Mesothelial cell of epicardium (in vitro differentiated cells): ENCODE data around the gene PCSK6. TPM values are rescaled to one million over a fixed set of nuclear protein-coding genes. Genes with fewer than 3 reads are reported as not detected.

Experiments
- DNase-seq, 2 experiments: peaks; one replicate each; pipeline ENCODE4 v3.0.0; 2021; ENCODE audit warnings: low spot score in 2 of 2; ENCODE audit not compliant: unreplicated experiment in 2 of 2
- H3K27ac Mint-ChIP-seq: 2 replicates; pipeline ENCODE4 v1.8.0; 2021; ENCODE audit warnings: mixed read lengths
- H3K27me3 Mint-ChIP-seq: 2 replicates; pipeline ENCODE4 v1.8.0; 2021; ENCODE audit warnings: low read depth, mixed read lengths
- H3K36me3 Mint-ChIP-seq: 2 replicates; pipeline ENCODE4 v1.8.0; 2021; ENCODE audit warnings: mixed read lengths
- H3K4me1 Mint-ChIP-seq: 2 replicates; pipeline ENCODE4 v1.8.0; 2021; ENCODE audit warnings: mixed read lengths
- H3K4me3 Mint-ChIP-seq: 2 replicates; pipeline ENCODE4 v1.8.0; 2021; ENCODE audit warnings: mild to moderate bottlenecking, moderate library complexity, mixed read lengths
- H3K9me3 Mint-ChIP-seq: 2 replicates; pipeline ENCODE4 v1.8.0; 2021; ENCODE audit warnings: mixed read lengths
- total RNA-seq: library from RNA; stranded (reverse); gene quantifications from 3 replicates; pipeline ENCODE4 v1.2.1, GENCODE V29; 2021
- TF ChIP-seq, protein P1 (sequence below): fragments of 200-600 bp; sonication (generic); IDR thresholded peaks from one replicate; pipeline ENCODE4 v1.5.0; 2021; ENCODE audit warnings: antibody characterized with exemption; ENCODE audit not compliant: unreplicated experiment

The PCSK6 gene
- total RNA-seq, 1 donor from 2014 or later, result 4.5 TPM

GRCh38 chr15:101497017-101497416 lies 7.5 kb upstream of the PCSK6 start:
- peaks cover 20% of the 10 kb centered on the region for H3K4me1 Mint-ChIP-seq
- DNase-seq, result no peak
- no peaks in the 10 kb centered on the region for H3K9me3 Mint-ChIP-seq
- no peak overlapping the region for H3K27ac Mint-ChIP-seq
- H3K4me3 Mint-ChIP-seq, result no peak overlapping the region
- peaks cover 71% of the 10 kb centered on the region for H3K27me3 Mint-ChIP-seq
- H3K36me3 Mint-ChIP-seq, result no peaks in the 10 kb centered on the region
- TF ChIP-seq, protein P1, sequence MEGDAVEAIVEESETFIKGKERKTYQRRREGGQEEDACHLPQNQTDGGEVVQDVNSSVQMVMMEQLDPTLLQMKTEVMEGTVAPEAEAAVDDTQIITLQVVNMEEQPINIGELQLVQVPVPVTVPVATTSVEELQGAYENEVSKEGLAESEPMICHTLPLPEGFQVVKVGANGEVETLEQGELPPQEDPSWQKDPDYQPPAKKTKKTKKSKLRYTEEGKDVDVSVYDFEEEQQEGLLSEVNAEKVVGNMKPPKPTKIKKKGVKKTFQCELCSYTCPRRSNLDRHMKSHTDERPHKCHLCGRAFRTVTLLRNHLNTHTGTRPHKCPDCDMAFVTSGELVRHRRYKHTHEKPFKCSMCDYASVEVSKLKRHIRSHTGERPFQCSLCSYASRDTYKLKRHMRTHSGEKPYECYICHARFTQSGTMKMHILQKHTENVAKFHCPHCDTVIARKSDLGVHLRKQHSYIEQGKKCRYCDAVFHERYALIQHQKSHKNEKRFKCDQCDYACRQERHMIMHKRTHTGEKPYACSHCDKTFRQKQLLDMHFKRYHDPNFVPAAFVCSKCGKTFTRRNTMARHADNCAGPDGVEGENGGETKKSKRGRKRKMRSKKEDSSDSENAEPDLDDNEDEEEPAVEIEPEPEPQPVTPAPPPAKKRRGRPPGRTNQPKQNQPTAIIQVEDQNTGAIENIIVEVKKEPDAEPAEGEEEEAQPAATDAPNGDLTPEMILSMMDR, result no peak

DNA sequence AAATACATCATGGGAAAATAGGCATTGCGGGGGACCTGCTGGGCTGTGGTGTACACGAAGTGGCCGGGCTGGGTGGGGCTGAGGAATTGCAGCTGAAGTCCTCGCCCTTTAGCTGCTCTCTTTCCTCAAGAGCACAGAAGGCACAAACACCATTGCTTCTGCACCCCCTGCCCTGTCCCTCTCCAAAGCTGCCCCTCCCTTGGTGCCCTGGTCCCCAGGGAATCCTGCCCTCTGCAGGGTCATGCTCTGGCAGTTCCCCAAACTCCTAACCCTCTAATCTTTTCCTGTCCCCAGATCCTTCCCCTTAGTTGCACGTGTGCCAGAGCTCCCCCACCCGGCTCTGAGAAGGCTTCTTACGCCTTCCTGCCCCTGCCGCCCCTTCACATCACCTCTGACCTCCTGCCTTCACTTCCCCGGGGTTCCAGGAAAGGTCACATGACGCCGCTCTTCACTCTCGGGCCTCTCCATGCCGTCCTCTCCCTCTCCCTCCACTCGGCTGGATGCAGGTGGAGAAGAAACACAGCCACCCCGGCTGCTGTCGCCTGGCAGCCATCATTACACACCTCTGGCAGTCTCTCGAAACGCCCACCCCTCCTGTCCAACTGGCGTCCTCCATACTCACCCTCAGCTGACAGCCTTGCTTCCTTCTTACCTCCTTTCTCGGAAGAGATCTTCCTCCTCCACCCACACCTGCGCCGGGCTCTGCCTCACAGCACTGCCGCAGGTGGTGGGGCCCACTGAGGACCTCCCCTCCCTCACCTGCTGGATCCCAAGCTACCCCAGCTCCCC lies 6.9 kb upstream of the PCSK6 start:
- no peak overlapping the region for H3K4me3 Mint-ChIP-seq
- no peaks in the 10 kb centered on the region for H3K36me3 Mint-ChIP-seq
- no peaks in the 10 kb centered on the region for H3K9me3 Mint-ChIP-seq
- DNase-seq, result no peak
- peaks cover 71% of the 10 kb centered on the region for H3K27me3 Mint-ChIP-seq
- H3K27ac Mint-ChIP-seq, result no peak overlapping the region
- TF ChIP-seq, protein P1, result no peak
- H3K4me1 Mint-ChIP-seq, result peaks cover 17% of the 10 kb centered on the region

GRCh38 chr15:101495334-101496197 lies 6.1 kb upstream of the PCSK6 start:
- no peak overlapping the region for H3K27ac Mint-ChIP-seq
- TF ChIP-seq, protein P1, result no peak
- no peak for DNase-seq
- H3K4me1 Mint-ChIP-seq, result peaks cover 15% of the 10 kb centered on the region
- H3K4me3 Mint-ChIP-seq, result no peak overlapping the region
- H3K27me3 Mint-ChIP-seq, result peaks cover 77% of the 10 kb centered on the region
- no peaks in the 10 kb centered on the region for H3K9me3 Mint-ChIP-seq
- H3K36me3 Mint-ChIP-seq, result no peaks in the 10 kb centered on the region

GRCh38 chr15:101494251-101494796 lies 4.8 kb upstream of the PCSK6 start:
- no peaks in the 10 kb centered on the region for H3K9me3 Mint-ChIP-seq
- H3K36me3 Mint-ChIP-seq, result no peaks in the 10 kb centered on the region
- no peak for DNase-seq
- TF ChIP-seq, protein P1, result no peak
- H3K4me3 Mint-ChIP-seq, result no peak overlapping the region
- peaks cover 82% of the 10 kb centered on the region for H3K27me3 Mint-ChIP-seq
- H3K4me1 Mint-ChIP-seq, result peaks cover 15% of the 10 kb centered on the region
- no peak overlapping the region for H3K27ac Mint-ChIP-seq

DNA sequence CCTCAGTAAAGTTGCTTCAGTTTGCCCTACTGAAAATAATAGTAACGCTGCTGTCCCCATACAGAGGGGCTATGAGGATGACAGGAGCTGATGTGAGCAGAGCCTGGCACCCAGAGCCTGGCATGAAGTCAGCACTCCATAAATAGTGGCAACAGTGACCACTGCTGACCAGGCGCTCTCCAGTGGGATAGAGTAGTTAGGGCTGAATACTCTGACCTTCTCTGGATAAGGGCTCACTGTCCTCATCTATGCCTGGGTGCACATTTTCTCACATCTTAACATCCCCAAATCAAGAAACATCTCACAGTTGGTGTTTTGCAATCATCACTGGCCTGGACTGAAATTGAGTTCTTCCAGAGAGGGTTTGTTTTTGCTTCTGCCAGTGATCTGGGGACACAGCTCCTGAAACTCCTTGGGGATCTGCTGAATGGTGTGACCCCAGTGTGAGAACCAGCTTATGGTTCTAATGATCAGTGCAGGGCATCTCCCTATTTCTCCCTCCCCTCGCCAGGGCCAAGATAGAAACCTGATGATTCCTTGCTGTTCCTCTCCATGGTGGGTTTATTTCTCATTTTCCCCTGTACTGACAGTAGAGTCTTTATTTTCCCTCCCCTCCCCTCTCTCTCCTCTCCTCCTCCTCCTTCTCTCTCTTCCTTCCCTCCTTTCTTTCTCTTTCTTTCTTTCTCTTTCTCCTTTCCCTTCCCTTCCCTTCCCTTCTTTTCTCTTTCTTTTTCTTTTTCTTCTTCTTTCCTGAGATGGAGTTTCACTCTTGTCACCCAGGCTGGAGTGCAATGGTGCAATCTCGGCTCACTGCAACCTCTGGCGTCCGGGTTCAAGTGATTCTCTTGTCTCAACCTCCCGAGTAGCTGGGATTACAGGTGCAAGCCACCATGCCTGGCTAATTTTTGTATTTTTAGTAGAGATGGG lies 3.5 kb upstream of the PCSK6 start:
- Mint-ChIP-seq H3K36me3 (no peaks in the 10 kb centered on the region), H3K4me1 (peaks cover 15% of the 10 kb centered on the region), H3K4me3 (no peak overlapping the region), H3K27me3 (peaks cover 80% of the 10 kb centered on the region), H3K27ac (no peak overlapping the region), H3K9me3 (no peaks in the 10 kb centered on the region)
- DNase-seq, result no peak
- TF ChIP-seq, protein P1, result no peak
